B cell (primary cell): Measurements from ENCODE around the gene ITGA6. TPM values are rescaled to one million over a fixed set of nuclear protein-coding genes. Genes with fewer than 3 reads are reported as not detected.

Source experiments
- ATAC-seq: fragments of 200-7000 bp; cut with Tn5 transposase; one replicate; pipeline ENCODE4 v1.10.0; 2021; ENCODE audit warnings: low read depth, mild to moderate bottlenecking, moderate number of reproducible peaks, moderate library complexity
- CTCF ChIA-PET: fragments of 350-600 bp; sonication (Branson Sonifier 250); formaldehyde crosslinking; loops from one replicate; lab custom pipeline; 2021; ENCODE audit warnings: antibody characterized with exemption, inconsistent platforms; lab: Charles Lee
- POLR2A ChIA-PET: fragments of 350-600 bp; sonication (Branson Sonifier 250); formaldehyde crosslinking; loops from one replicate; lab custom pipeline; 2021; ENCODE audit warnings: antibody characterized with exemption; lab: Charles Lee
- DNase-seq: peaks from one replicate; pipeline ENCODE4 v3.0.0; 2013
- H2AFZ ChIP-seq: 2 replicates; pipeline ENCODE4 v1.6.1; 2012; ENCODE audit warnings: mild to moderate bottlenecking, low read depth, low read length; ENCODE audit not compliant: insufficient read depth, poor library complexity, severe bottlenecking
- H3K27ac ChIP-seq, 2 donors: 1 replicate in 1 of 2; 2 replicates in 1 of 2; pipeline ENCODE4 v1.5.1; 2012 to 2013; ENCODE audit warnings: low read length in 2 of 2, mild to moderate bottlenecking in 2 of 2, moderate library complexity in 1 of 2
- H3K27me3 ChIP-seq, 4 experiments: fragments of 200-600 bp in 1 of 4; sonication (generic) in 1 of 4; replicated peaks in 1 of 4; 1 replicate in 2 of 4; 2 replicates in 2 of 4; pipeline versions ENCODE4 v1.6.1 to v1.7.0; 2013 to 2016; ENCODE audit warnings: low read length in 3 of 4, mild to moderate bottlenecking in 2 of 4, mixed read lengths in 1 of 4, moderate library complexity in 1 of 4; ENCODE audit not compliant: insufficient read depth in 4 of 4, control insufficient read depth in 3 of 4; ENCODE audit errors: control extremely low read depth in 1 of 4
- H3K36me3 ChIP-seq, 2 experiments: replicated peaks in 1 of 2; 1 replicate in 1 of 2; 2 replicates in 1 of 2; pipeline versions ENCODE4 v1.6.1 to v1.7.1; 2013; ENCODE audit warnings: low read length in 1 of 2; ENCODE audit not compliant: insufficient read depth in 2 of 2, control insufficient read depth in 1 of 2; ENCODE audit errors: control extremely low read depth in 1 of 2, extremely low read depth in 1 of 2
- H3K4me1 ChIP-seq, 2 donors: fragments of 200-600 bp in 1 of 2; sonication (generic) in 1 of 2; 1 replicate in 1 of 2; 2 replicates in 1 of 2; pipeline versions ENCODE4 v1.5.1 to v1.6.1; 2013 to 2017; ENCODE audit warnings: low read length in 2 of 2; ENCODE audit not compliant: control insufficient read depth in 2 of 2, insufficient read depth in 2 of 2
- H3K4me2 ChIP-seq: replicated peaks from 2 replicates; pipeline ENCODE3; 2012; ENCODE audit warnings: mild to moderate bottlenecking, low read depth, low read length; ENCODE audit not compliant: poor library complexity, severe bottlenecking
- H3K4me3 ChIP-seq, 5 experiments: fragments of 200-600 bp in 1 of 5; sonication (generic) in 1 of 5; 1 replicate in 3 of 5; 2 replicates in 2 of 5; pipeline versions ENCODE4 v1.5.1 to v1.7.0; 2011 to 2016; ENCODE audit warnings: low read length in 4 of 5, mild to moderate bottlenecking in 4 of 5, low read depth in 2 of 5, control low read depth in 1 of 5, moderate library complexity in 1 of 5; ENCODE audit not compliant: insufficient read depth in 1 of 5; ENCODE audit errors: control extremely low read depth in 1 of 5, extremely low read depth in 1 of 5
- H3K79me2 ChIP-seq: fragments of 200-600 bp; sonication (generic); one replicate; pipeline ENCODE4 v1.6.0; 2016; ENCODE audit warnings: low read length; ENCODE audit not compliant: control insufficient read depth, insufficient read depth
- H3K9ac ChIP-seq: fragments of 200-600 bp; sonication (generic); 2 replicates; pipeline ENCODE4 v1.6.1; 2017; ENCODE audit warnings: mild to moderate bottlenecking, low read length, moderate library complexity
- H3K9me3 ChIP-seq, 3 donors: one replicate each; pipeline versions ENCODE4 v1.6.1 to v1.7.1; 2013; ENCODE audit warnings: low read length in 2 of 3; ENCODE audit not compliant: control insufficient read depth in 2 of 3, insufficient read depth in 1 of 3; ENCODE audit errors: control extremely low read depth in 1 of 3
- H4K20me1 ChIP-seq: 2 replicates; pipeline ENCODE4 v1.6.0; 2012; ENCODE audit warnings: mild to moderate bottlenecking, low read length; ENCODE audit not compliant: insufficient read depth, control insufficient read depth, poor library complexity, severe bottlenecking
- H3K27ac Mint-ChIP-seq: one replicate; pipeline ENCODE4 v1.8.0; 2021; ENCODE audit warnings: mixed read lengths
- H3K27me3 Mint-ChIP-seq: one replicate; pipeline ENCODE4 v1.8.0; 2021; ENCODE audit warnings: mixed read lengths
- H3K4me1 Mint-ChIP-seq: one replicate; pipeline ENCODE4 v1.8.0; 2021; ENCODE audit warnings: mixed read lengths
- H3K4me3 Mint-ChIP-seq: one replicate; pipeline ENCODE4 v1.8.0; 2021; ENCODE audit warnings: mixed read lengths
- H3K9me3 Mint-ChIP-seq: one replicate; pipeline ENCODE4 v1.8.0; 2022; ENCODE audit warnings: mixed read lengths; ENCODE audit not compliant: insufficient read depth
- CTCF ChIP-seq: fragments of 200-600 bp; IDR thresholded peaks from one replicate; pipeline ENCODE4 v1.8.0; 2022; ENCODE audit warnings: antibody characterized with exemption, mild to moderate bottlenecking
- EZH2 ChIP-seq: IDR thresholded peaks from 2 replicates; pipeline ENCODE4 v1.6.1; 2012; ENCODE audit warnings: borderline replicate concordance, low read depth, mild to moderate bottlenecking, moderate library complexity, low read length; ENCODE audit not compliant: insufficient read depth, poor library complexity, severe bottlenecking
- WGBS: methylation state at CpG from one replicate; pipeline ENCODE4 v1.1.5; 2013; ENCODE audit warnings: missing lambda C conversion rate; ENCODE audit not compliant: insufficient coverage; 5-methylcytosine and 5-hydroxymethylcytosine counted together
- intact Hi-C: fragments of 100-400 bp; cut with micrococcal nuclease; formaldehyde crosslinking; loops from one replicate; pipeline ENCODE4 v1.10.0; 2022
- polyA plus RNA-seq: library from polyadenylated mRNA; depleted of rRNA; stranded (reverse); fragments of >200 nt; gene quantifications from 2 replicates; pipeline ENCODE4 v1.2.3, GENCODE V29; 2012
- total RNA-seq, 2 donors: library from RNA; stranded (reverse); fragments of 120-200 nt in 1 of 2; gene quantifications; 1 replicate in 1 of 2; 2 replicates in 1 of 2; pipeline versions ENCODE4 v1.2.3 to v1.2.4, GENCODE V29; 2013 to 2022

Gene ITGA6
- total and polyA plus RNA-seq, 2 donors (not counting 1 experiment from before 2014, with no cell fraction given), result 0.17 to 0.98 TPM

GRCh38 chr2:172415157-172415864 is 12.1 kb upstream of the ITGA6 start:
- Histone ChIP-seq H3K9ac (no peak overlapping the region), H3K27ac (no peak overlapping the region), H3K4me2 (no peak overlapping the region), H3K9me3 (no peaks in the 10 kb centered on the region), H2AFZ (no peak overlapping the region), H3K4me1 (no peaks in the 10 kb centered on the region), H3K79me2 (no peaks in the 10 kb centered on the region), H3K36me3 (no peaks in the 10 kb centered on the region), H3K27me3 (no peaks in the 10 kb centered on the region), H4K20me1 (no peaks in the 10 kb centered on the region), H3K4me3 (no peak overlapping the region)
- no peak for TF ChIP-seq EZH2
- TF ChIP-seq CTCF, result no peak
- Mint-ChIP-seq H3K4me3 (no peak overlapping the region), H3K4me1 (no peaks in the 10 kb centered on the region), H3K27me3 (peaks cover 20% of the 10 kb centered on the region), H3K27ac (no peak overlapping the region), H3K9me3 (no peaks in the 10 kb centered on the region)
- intact Hi-C loops, result no loop called here
- CTCF ChIA-PET, result no interaction called here
- POLR2A ChIA-PET, result no interaction called here
- ATAC-seq (no peak), DNase-seq (no peak)
- WGBS, result no CpG with 5 or more reads among the region's 4 CpGs

- Histone ChIP-seq H3K27me3 (no peaks in the 10 kb centered on the region), H3K9me3 (no peaks in the 10 kb centered on the region), H3K4me1 (no peaks in the 10 kb centered on the region), H2AFZ (no peak overlapping the region), H3K36me3 (no peaks in the 10 kb centered on the region), H3K79me2 (no peaks in the 10 kb centered on the region), H3K9ac (no peak overlapping the region), H3K4me2 (no peak overlapping the region), H3K27ac (no peak overlapping the region), H3K4me3 (no peak overlapping the region), H4K20me1 (no peaks in the 10 kb centered on the region)
- no peak for DNase-seq
- TF ChIP-seq CTCF (no peak), EZH2 (no peak)
- CTCF ChIA-PET, result no interaction called here
- H3K4me1 Mint-ChIP-seq, result no peaks in the 10 kb centered on the region
- H3K9me3 Mint-ChIP-seq, result no peaks in the 10 kb centered on the region
- no peak for ATAC-seq
- no peak overlapping the region for H3K4me3 Mint-ChIP-seq
- POLR2A ChIA-PET, result no interaction called here
- H3K27me3 Mint-ChIP-seq, result peaks cover 26% of the 10 kb centered on the region
- intact Hi-C loops, result no loop called here
- no peak overlapping the region for H3K27ac Mint-ChIP-seq
- no CpG with 5 or more reads among the region's 1 CpG for WGBS
Observed at GRCh38 chr2:172415865-172416183, 11.6 kb upstream of the ITGA6 start.
